Skeletal muscle satellite cell (primary cell): ENCODE results near the gene WDR91.
A peak's percentile ranks its signal among the peaks of the same experiment; 100 is the strongest.
"Not testable (repeated sequence)": the region's sequence is repeated elsewhere in the genome, so short reads cannot be mapped to it uniquely, and the experiment has no call there.

ENCODE experiments used
- H3K27me3 ChIP-seq: 2 replicates; pipeline ENCODE4 v1.7.0; 2013; ENCODE audit warnings: low read length; ENCODE audit not compliant: control insufficient read depth, insufficient read depth
- H3K36me3 ChIP-seq: 2 replicates; pipeline ENCODE4 v1.7.0; 2013; ENCODE audit warnings: mild to moderate bottlenecking, control low read depth, low read length; ENCODE audit not compliant: insufficient read depth
- H3K4me1 ChIP-seq: 2 replicates; pipeline ENCODE4 v1.7.0; 2013; ENCODE audit warnings: low read length; ENCODE audit not compliant: control insufficient read depth, insufficient read depth
- H3K4me2 ChIP-seq: 2 replicates; pipeline ENCODE4 v1.7.0; 2013; ENCODE audit warnings: mild to moderate bottlenecking, low read length
- H3K4me3 ChIP-seq: 2 replicates; pipeline ENCODE4 v1.7.0; 2013; ENCODE audit warnings: low read length
- H3K9ac ChIP-seq: 2 replicates; pipeline ENCODE4 v1.7.0; 2013; ENCODE audit warnings: mild to moderate bottlenecking, low read depth, low read length, moderate library complexity
- H3K9me3 ChIP-seq: replicated peaks from 2 replicates; pipeline ENCODE4 v1.7.0; 2013; ENCODE audit warnings: mild to moderate bottlenecking, control low read depth, low read length

Gene WDR91

DNA sequence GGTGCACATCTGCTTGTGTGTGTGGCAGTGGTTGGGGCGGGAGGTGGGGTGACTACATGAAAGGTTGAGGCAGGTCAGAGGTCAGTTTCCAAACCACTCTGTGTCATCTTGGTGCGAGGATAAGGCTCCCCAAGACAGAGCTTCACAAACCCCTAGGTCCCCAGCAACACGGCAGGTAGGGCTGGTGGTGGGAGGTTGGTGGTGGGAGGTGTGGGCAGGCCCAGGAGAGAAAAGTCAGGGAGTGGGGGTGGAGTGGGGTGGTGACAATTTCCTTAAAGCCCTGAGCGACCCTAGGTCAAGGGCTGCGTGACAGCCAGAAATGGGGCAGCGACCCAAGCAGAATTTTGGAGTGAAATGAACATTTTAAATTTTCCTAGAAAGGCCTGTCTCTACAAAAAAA lies 20.8 kb upstream of the WDR91 start:
- no peak overlapping the region for H3K4me2 ChIP-seq
- no peaks in the 10 kb centered on the region for H3K4me1 ChIP-seq
- H3K36me3 ChIP-seq = no peaks in the 10 kb centered on the region
- no peak overlapping the region for H3K4me3 ChIP-seq
- no peak overlapping the region for H3K9ac ChIP-seq
- H3K9me3 ChIP-seq = no peaks in the 10 kb centered on the region
- no peaks in the 10 kb centered on the region for H3K27me3 ChIP-seq

DNA sequence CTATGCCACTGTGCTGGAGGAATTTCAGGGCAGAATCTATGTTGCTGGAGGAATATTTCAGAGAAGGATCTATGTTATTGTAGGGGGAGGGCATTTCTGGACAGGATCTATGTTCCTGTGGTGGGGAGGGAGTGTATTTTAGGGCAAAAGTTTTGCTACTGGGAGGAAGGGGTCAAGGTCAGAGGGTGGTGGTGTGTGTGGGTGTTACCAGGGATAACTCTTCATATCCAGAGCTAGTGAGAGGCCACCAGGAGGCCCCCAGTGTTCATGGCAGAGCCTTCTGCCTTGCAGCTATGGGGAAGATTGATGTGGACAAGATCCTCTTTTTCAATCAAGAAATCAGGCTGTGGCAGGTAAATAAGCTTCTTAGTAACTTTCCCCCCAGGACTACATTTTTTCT lies 20.4 kb upstream of the WDR91 start:
- Histone ChIP-seq H3K9ac (no peak overlapping the region), H3K4me2 (no peak overlapping the region), H3K4me3 (no peak overlapping the region), H3K36me3 (no peaks in the 10 kb centered on the region), H3K9me3 (no peaks in the 10 kb centered on the region), H3K4me1 (no peaks in the 10 kb centered on the region), H3K27me3 (no peaks in the 10 kb centered on the region)

DNA sequence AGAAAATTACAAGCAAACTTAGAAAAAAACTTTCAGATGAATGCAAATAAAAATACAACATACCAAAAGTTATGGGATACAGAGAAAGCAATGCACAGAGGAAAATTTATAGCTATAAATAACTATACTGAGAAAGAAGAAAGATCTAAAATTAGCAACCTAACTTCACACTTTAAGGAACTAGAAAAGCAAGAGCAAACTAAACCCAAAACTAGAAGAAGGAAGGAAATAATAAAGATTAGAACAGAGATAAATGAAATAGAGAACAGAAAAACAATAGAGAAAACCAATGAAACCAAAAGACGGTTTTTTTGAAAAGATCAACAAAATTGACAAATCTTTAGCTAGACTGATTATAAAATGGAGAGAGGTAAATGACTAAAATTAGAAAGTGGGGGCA lies 12.7 kb upstream of the WDR91 start:
- Histone ChIP-seq H3K36me3 (no peaks in the 10 kb centered on the region), H3K9ac (no peak overlapping the region), H3K9me3 (no peaks in the 10 kb centered on the region), H3K27me3 (peaks cover 12% of the 10 kb centered on the region), H3K4me2 (no peak overlapping the region), H3K4me3 (no peak overlapping the region), H3K4me1 (no peaks in the 10 kb centered on the region)

DNA sequence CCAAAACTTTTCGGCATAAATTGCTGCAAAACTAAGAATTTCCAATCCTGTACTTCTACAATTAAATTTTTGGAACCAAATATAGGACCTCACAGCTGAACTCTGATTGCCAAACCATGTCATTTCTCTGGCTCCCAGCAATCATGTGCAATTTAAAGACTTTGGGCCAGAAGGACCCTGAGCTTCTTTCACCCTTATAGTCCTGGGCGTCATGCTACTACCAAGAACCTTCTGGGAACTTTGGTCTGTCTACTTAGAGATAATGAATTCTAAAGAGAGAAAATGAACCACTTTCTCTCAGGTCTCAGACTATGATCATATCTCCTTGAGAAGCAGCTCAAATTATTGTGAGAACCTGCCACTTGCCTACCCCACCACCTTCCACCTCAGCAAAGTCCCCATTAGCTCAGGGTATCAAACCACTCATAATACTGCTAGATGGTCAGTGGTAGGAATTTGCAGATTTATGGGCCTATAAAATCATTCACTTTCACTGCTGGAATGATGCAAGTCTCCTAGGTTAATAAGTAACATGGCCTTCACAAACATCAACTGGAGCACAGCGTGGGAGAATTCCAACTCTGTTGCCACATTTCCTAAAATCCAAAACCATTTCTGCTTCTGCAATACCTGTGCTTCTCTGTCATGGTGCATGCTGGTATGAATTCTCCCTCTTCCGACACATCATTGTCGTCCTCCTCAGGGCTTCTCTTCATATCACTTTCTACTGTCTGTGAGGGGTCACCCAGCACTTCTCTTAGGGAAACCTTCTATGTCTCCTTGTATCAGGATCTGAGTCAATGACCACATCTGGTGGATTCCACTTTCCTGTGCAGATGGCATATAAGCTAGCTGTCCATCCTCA lies 6.6 kb upstream of the WDR91 start:
- H3K4me3 ChIP-seq = no peak overlapping the region
- H3K4me1 ChIP-seq = no peaks in the 10 kb centered on the region
- no peaks in the 10 kb centered on the region for H3K36me3 ChIP-seq
- H3K9ac ChIP-seq = no peak overlapping the region
- H3K9me3 ChIP-seq = no peaks in the 10 kb centered on the region
- H3K27me3 ChIP-seq = no peaks in the 10 kb centered on the region
- H3K4me2 ChIP-seq = no peak overlapping the region

DNA sequence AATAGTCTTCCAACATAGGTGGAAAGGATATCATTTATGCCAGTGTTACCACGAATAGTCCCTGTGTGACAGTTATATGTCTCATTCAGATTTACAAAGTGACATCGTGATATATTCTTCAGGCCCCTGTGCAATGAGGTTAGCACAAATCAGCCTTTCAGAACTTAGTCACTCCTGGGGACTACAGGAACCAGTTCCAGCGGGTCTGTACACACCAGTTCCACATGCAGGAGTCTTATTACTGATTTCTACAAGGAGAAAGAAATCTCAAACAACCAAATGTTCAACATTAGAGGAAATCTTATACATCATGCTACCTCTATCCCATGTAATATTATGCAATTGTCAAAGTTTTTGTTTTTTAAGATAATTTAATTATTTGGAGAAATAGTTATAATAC lies 4.4 kb upstream of the WDR91 start:
- H3K27me3 ChIP-seq = no peaks in the 10 kb centered on the region
- H3K4me2 ChIP-seq = no peak overlapping the region
- H3K4me3 ChIP-seq = no peak overlapping the region
- no peak overlapping the region for H3K9ac ChIP-seq
- H3K36me3 ChIP-seq = no peaks in the 10 kb centered on the region
- no peaks in the 10 kb centered on the region for H3K9me3 ChIP-seq
- peaks cover 2% of the 10 kb centered on the region for H3K4me1 ChIP-seq

DNA sequence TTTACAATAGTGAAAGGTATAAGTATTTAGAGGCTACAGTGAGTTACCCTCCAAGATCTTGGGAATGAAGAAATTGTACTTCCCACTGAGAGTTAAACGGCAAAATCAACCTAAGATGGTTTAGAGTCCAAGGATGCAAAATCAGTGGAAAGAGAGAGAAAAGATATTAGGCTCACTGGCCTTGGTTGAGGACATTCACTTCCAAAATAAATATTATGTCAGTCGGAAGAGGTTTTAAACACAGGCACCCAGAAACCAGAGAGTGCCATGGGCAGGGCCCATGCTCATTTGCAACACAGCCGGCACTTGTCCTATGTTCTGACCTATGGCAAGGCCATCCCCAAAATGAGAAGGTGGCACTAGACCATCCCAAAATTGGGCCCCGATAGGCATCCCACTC lies 3.9 kb upstream of the WDR91 start:
- Histone ChIP-seq H3K4me1 (peaks cover 7% of the 10 kb centered on the region), H3K4me2 (no peak overlapping the region), H3K9ac (no peak overlapping the region), H3K4me3 (no peak overlapping the region), H3K36me3 (no peaks in the 10 kb centered on the region), H3K9me3 (no peaks in the 10 kb centered on the region), H3K27me3 (no peaks in the 10 kb centered on the region)

DNA sequence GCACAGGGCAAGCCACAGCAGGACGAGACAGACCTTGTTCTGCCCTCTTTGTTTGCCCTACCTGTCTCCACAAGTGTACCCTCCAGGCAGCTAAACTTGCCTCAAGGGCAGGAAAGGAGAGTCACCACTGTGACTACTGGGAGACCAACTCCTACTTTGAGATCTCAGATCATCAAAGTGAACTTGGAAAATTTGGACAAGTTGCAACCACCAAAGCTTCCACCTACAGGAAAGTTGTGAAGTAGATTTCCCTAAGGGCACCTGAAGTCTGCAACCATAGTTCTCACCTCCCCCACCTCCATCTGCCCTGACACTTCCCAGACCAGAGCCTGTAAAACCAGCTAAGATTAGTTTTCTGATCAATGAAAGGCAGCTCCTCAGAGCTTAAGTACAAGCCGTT lies 2.5 kb upstream of the WDR91 start:
- H3K27me3 ChIP-seq = no peaks in the 10 kb centered on the region
- H3K9me3 ChIP-seq = no peaks in the 10 kb centered on the region
- H3K36me3 ChIP-seq = no peaks in the 10 kb centered on the region
- H3K9ac ChIP-seq = no peak overlapping the region
- H3K4me1 ChIP-seq = peaks cover 7% of the 10 kb centered on the region
- H3K4me3 ChIP-seq = no peak overlapping the region
- no peak overlapping the region for H3K4me2 ChIP-seq

DNA sequence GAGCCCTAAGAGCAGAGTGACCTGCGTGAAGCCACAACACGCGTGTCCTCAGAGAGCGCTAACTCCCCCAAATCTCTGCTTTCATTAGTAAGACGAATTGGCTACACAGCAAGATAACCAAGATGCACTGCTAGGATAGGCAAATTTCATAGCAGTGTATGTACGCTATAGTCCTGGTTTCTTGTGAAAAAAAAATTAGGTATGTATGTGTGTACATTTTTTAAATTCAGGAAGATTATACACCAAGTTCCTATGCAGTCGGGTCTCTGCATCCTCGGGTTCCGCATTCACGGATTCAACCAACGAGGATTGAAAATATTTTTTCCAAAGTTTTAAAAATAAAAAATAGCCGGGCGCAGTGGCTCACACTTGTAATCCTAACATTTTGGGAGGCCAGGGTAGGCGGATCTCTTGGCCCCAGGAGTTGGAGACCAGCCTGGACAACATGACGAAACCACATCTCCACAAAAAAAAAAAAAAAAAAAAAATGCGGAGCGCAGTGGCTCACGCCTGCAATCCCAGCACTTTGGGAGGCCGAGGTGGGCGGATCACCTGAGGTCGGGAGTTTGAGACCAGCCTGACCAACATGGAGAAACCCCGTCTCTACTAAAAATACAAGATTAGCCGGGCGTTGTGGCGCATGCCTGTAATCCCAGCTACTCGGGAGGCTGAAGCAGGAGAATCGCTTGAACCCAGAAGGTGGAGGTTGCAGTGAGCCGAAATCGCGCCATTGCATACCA lies 790 bp upstream of the WDR91 start:
- Histone ChIP-seq H3K9ac (peak overlapping the region; percentile 80), H3K4me3 (peak overlapping the region; percentile 82), H3K4me2 (peak overlapping the region; percentile 85)
- H3K27me3 ChIP-seq, H3K36me3 ChIP-seq, H3K4me1 ChIP-seq, H3K9me3 ChIP-seq: not testable (repeated sequence)

DNA sequence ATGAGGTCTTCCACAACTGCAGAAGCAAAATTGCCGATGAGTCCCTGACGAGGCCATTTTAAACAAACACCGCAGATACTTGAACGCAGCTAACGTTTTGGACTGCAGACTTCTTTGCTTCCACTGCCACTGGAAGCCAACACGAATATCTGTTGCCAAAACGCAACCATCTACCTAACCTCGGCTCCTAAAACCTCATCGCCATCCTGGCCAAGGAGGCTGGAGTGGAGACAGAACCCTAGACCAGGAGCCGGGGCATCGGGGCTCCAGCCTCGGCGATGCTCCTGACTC lies 493 bp downstream of the WDR91 start:
- Histone ChIP-seq H3K9me3 (no peaks in the 10 kb centered on the region), H3K4me3 (peak overlapping the region; percentile 99), H3K27me3 (no peaks in the 10 kb centered on the region), H3K4me2 (peak overlapping the region; percentile 90), H3K36me3 (peaks cover under 1% of the 10 kb centered on the region), H3K4me1 (peaks cover 7% of the 10 kb centered on the region), H3K9ac (peak overlapping the region; percentile 83)

DNA sequence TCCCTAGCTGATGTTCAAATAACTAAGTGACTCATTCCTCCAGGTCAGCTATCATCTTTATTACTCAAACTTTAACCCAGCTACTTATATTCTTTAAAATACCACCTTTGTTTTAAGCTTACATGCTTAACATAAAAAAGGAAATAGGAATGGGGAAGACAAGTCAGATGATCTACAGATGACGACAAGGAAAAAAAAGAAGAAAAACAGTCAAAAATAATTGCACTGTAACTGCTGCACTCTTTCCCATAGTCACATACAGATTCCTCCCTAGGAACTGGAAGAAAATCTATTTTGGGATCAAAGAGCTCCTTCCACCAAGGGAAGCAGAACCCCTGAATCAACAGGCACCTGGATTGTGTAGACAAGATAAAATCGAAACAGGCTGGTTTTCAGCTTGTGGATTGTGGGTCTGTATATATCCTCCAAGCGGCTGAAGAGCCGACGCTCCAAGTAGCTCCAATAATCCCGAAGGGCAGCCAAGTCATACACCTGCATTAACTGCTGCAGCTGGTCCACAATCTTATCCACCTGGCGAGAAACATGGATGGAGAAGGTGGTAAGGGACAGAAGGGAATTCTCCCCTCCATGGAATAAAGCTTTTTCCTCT lies 2.0 kb downstream of the WDR91 start:
- peaks cover 9% of the 10 kb centered on the region for H3K36me3 ChIP-seq
- H3K4me1 ChIP-seq = peaks cover 10% of the 10 kb centered on the region
- H3K4me2 ChIP-seq = no peak overlapping the region
- H3K9ac ChIP-seq = no peak overlapping the region
- H3K9me3 ChIP-seq = no peaks in the 10 kb centered on the region
- H3K4me3 ChIP-seq = no peak overlapping the region
- H3K27me3 ChIP-seq = no peaks in the 10 kb centered on the region

DNA sequence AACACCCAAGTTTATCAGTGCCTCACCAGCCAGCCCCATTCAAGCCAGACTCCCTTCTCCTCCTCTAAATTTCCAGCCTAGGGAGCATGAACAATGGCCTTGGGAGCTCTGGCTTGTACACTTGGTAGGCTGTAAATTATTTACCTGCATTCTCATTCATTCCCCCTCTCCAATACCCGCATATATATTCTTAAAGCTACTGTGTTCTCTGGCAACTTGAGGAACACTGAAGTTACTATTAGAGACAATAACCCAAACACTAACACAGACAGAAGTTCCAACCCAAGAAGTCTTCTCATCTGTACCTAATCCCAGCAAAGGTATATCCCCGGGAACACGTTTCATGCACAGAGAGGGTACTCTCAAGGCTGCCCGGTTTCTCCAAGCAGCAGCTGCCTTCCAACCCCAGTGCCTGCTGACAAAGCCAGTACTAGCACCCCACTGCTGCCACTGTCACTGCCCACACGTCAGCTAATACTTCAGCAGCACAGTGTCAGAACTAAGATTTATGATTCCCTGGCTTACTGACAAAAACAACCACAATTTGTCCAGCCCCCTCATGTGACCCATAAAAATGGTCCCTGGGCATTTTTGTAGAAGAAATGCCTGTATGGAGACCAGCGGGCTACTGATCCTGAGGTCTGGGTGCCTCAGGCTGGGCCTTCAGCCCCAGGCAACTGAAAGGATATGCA lies 3.1 kb downstream of the WDR91 start:
- peaks cover 10% of the 10 kb centered on the region for H3K4me1 ChIP-seq
- no peaks in the 10 kb centered on the region for H3K9me3 ChIP-seq
- no peak overlapping the region for H3K4me3 ChIP-seq
- H3K36me3 ChIP-seq = peaks cover 16% of the 10 kb centered on the region
- H3K27me3 ChIP-seq = no peaks in the 10 kb centered on the region
- no peak overlapping the region for H3K9ac ChIP-seq
- no peak overlapping the region for H3K4me2 ChIP-seq
